Heart right ventricle (tissue), 16 donors: ENCODE data around the gene ELAVL1. TPM values are rescaled to one million over a fixed set of nuclear protein-coding genes. Genes with fewer than 3 reads are reported as not detected.

Source experiments
- ATAC-seq, 8 donors: fragments of 200-7000 bp; cut with Tn5 transposase; one replicate each; pipeline ENCODE4 v1.9.1; 2020; ENCODE audit warnings: mild to moderate bottlenecking in 8 of 8, moderate library complexity in 8 of 8, moderate number of reproducible peaks in 1 of 8
- DNase-seq, 2 donors: peaks; one replicate each; pipeline ENCODE4 v3.0.0-alpha.2; 2020
- H3K27ac ChIP-seq, 10 donors: fragments of 200-600 bp; sonication (generic) in 2 of 10; one replicate each; pipeline versions ENCODE4 v1.5.0 to v1.8.0; 2020 to 2022; ENCODE audit warnings: mild to moderate bottlenecking in 3 of 10
- H3K27me3 ChIP-seq, 7 donors: fragments of 200-600 bp; one replicate each; pipeline ENCODE4 v1.8.0; 2021 to 2022; ENCODE audit warnings: mild to moderate bottlenecking in 2 of 7
- H3K36me3 ChIP-seq, 9 donors: fragments of 200-600 bp; sonication (generic) in 1 of 9; one replicate each; pipeline versions ENCODE4 v1.5.0 to v1.8.0; 2020 to 2022; ENCODE audit warnings: mild to moderate bottlenecking in 2 of 9
- H3K4me1 ChIP-seq, 9 donors: fragments of 200-600 bp; sonication (generic) in 1 of 9; one replicate each; pipeline versions ENCODE4 v1.5.0 to v1.8.0; 2020 to 2022; ENCODE audit warnings: mild to moderate bottlenecking in 4 of 9
- H3K4me3 ChIP-seq, 10 donors: fragments of 200-600 bp; sonication (generic) in 2 of 10; one replicate each; pipeline versions ENCODE4 v1.5.0 to v1.8.0; 2020 to 2022; ENCODE audit warnings: mild to moderate bottlenecking in 7 of 10, moderate library complexity in 2 of 10
- H3K9me3 ChIP-seq, 11 donors: fragments of 200-600 bp in 10 of 11; sonication (generic) in 2 of 11; one replicate each; pipeline versions ENCODE4 v1.5.0 to v1.8.0; 2013 to 2022; ENCODE audit warnings: mild to moderate bottlenecking in 2 of 11, control low read depth in 1 of 11, moderate library complexity in 1 of 11
- CTCF ChIP-seq, 9 donors: fragments of 200-600 bp; sonication (generic) in 2 of 9; IDR thresholded peaks; one replicate each; pipeline versions ENCODE4 v1.5.0 to v1.8.0; 2021 to 2022; ENCODE audit warnings: antibody characterized with exemption in 9 of 9, mild to moderate bottlenecking in 5 of 9, moderate library complexity in 1 of 9
- WGBS, 2 donors: extraction: QIAGEN DNeasy Blood & Tissue Kit; methylation state at CpG; one replicate each; pipeline ENCODE4 v1.1.7; 2013; ENCODE audit warnings: inconsistent platforms in 1 of 2; 5-methylcytosine and 5-hydroxymethylcytosine counted together
- intact Hi-C, 10 donors: fragments of 100-400 bp; cut with DNase I; formaldehyde crosslinking; loops; one replicate each; pipeline versions ENCODE4 v1.11.1 to v1.14.2; 2022
- polyA plus RNA-seq, 2 donors: library from polyadenylated mRNA; stranded (reverse); fragments of 200-250 nt; gene quantifications; one replicate each; pipeline ENCODE4 v1.2.3, GENCODE V29; 2013
- total RNA-seq, 10 donors: library from RNA; stranded (reverse); fragmentation: NEBNext Ultra II Directional in 3 of 10; extraction: Animal tissue kit (Norgen Biotek cat#: 25700) in 3 of 10; gene quantifications; one replicate each; pipeline versions ENCODE4 v1.2.1 to v1.2.4, GENCODE V29; 2021 to 2023
- donor health status: Arrhythmogenic right ventricular cardiomyopathy.
- donor health status: ischemic (EF 13 %, LVEDD 7.1; RV severe dilation, severe dysfunction).
- donor health status: healthy with polysubstance abuse.
- donor health status: DM: no; HTN: yes; CAD: no.
- donor health status: DM: no; HTN: no; CAD: no.
- donor health status: ischemic (EF 25% LVEDD 6.9; RV normal size, moderate dysfunction).
- donor health status: ischemic (EF 25% LVEDD 5.7; RV mildly dilated, moderate dysfunction).
- donor health status: healthy.
- donor health status: DM: yes; HTN: yes; CAD: no.
- donor health status: Ischemic cardiomyopathy.
- donor health status: ischemic (EF 35%, LVEDD 5.7; RV mildly dilated, moderate dysfunction).
- donor health status: nonischemic (EF 11% LVEDD 7.7; RV severe dilation, severe dysfunction).
- donor health status: DM: yes; HTN: yes; CAD: no.
- donor health status: PGD.
- donor health status: ischemic (EF 29% LVEDD 5.4; RV normal size, mild dysfunction).
- donor health status: nonischemic (EF 23%, LVEDD 6.1; RV moderate dilation, normal function).

The ELAVL1 gene
- total and polyA plus RNA-seq, 12 donors = 11.6 to 60.1 (median 54.4) TPM

- peak overlapping the region in 4 of 10 donors; percentile 23 to 49 (median 34) for H3K4me3 ChIP-seq
- WGBS, 2 donors = 46 to 50% methylated on average over 24 of the region's 24 CpGs
- peaks cover 4 to 34% (median 25%) of the 10 kb centered on the region in 9 donors for H3K36me3 ChIP-seq
- ATAC-seq = no peak
- H3K9me3 ChIP-seq = no peaks in the 10 kb centered on the region
- intact Hi-C loops = no loop called here
- no peak for DNase-seq
- H3K27me3 ChIP-seq = peaks cover 11 to 57% (median 51%) of the 10 kb centered on the region in 7 donors
- no peak overlapping the region for H3K27ac ChIP-seq
- peaks cover 4 to 46% (median 29%) of the 10 kb centered on the region in 9 donors for H3K4me1 ChIP-seq
- TF ChIP-seq CTCF (IDR thresholded peaks at IDR 0.05) = no peak
These were observed 90.0 kb downstream of the ELAVL1 start for GRCh38 chr19:7915250-7916102.

- DNase-seq (no peak), ATAC-seq (no peak)
- Histone ChIP-seq H3K27ac (no peak within 1 kb of the TSS), H3K4me3 (no peak within 1 kb of the TSS), H3K27me3 (peaks cover 11 to 57% (median 51%) of the 10 kb centered on the region in 7 donors), H3K4me1 (peaks cover 4 to 42% (median 25%) of the 10 kb centered on the region in 9 donors), H3K9me3 (no peaks in the 10 kb centered on the region), H3K36me3 (peaks cover 4 to 43% (median 33%) of the 10 kb centered on the region in 9 donors)
- intact Hi-C loops = no loop called here
- 55 to 65% methylated on average over 12 of the region's 12 CpGs for WGBS, 2 donors
- no peak for TF ChIP-seq CTCF (IDR thresholded peaks at IDR 0.05)
These were observed 90.8 kb downstream of the ELAVL1 start, which contains the start of gene TGFBR3L for GRCh38 chr19:7914598-7915045. TGFBR3L (plus strand) TSS chr19:7914830.

GRCh38 chr19:7914099-7914498, 91.3 kb downstream of the ELAVL1 start:
- H3K4me1 ChIP-seq = peaks cover 4 to 37% (median 24%) of the 10 kb centered on the region in 9 donors
- WGBS, 2 donors = 64 to 68% methylated on average over 12 of the region's 12 CpGs
- DNase-seq = no peak
- H3K36me3 ChIP-seq = peaks cover 4 to 48% (median 33%) of the 10 kb centered on the region in 9 donors
- H3K4me3 ChIP-seq = no peak overlapping the region
- no peak overlapping the region for H3K27ac ChIP-seq
- no peaks in the 10 kb centered on the region for H3K9me3 ChIP-seq
- intact Hi-C loops = no loop called here
- TF ChIP-seq CTCF (IDR thresholded peaks at IDR 0.05) = no peak
- H3K27me3 ChIP-seq = peaks cover 11 to 54% (median 46%) of the 10 kb centered on the region in 7 donors
- no peak for ATAC-seq

- intact Hi-C loops = no loop called here
These were observed 91.8 kb downstream of the ELAVL1 start for GRCh38 chr19:7913652-7914051.

More at GRCh38 chr19:7913652-7914051, 91.8 kb downstream of the ELAVL1 start:
- peaks cover 11 to 51% (median 42%) of the 10 kb centered on the region in 7 donors for H3K27me3 ChIP-seq
- no peaks in the 10 kb centered on the region for H3K9me3 ChIP-seq
- H3K27ac ChIP-seq = no peak overlapping the region
- WGBS, 2 donors = 90% methylated on average over 10 of the region's 10 CpGs
- H3K4me3 ChIP-seq = no peak overlapping the region
- peaks cover 4 to 34% (median 24%) of the 10 kb centered on the region in 9 donors for H3K4me1 ChIP-seq
- peaks cover 4 to 50% (median 33%) of the 10 kb centered on the region in 9 donors for H3K36me3 ChIP-seq
- ATAC-seq (no peak), DNase-seq (no peak)
- no peak for TF ChIP-seq CTCF (IDR thresholded peaks at IDR 0.05)
